GM12878 (cell line): ENCODE data around the gene ADA. TPM values are rescaled to one million over a fixed set of nuclear protein-coding genes. Genes with fewer than 3 reads are reported as not detected.

Experiments
- ATAC-seq: fragments of 200-7000 bp; cut with Tn5 transposase; 3 replicates; pipeline ENCODE4 v1.9.1; 2020; ENCODE audit warnings: mild to moderate bottlenecking, moderate library complexity
- BruUV-seq: library from RNA; stranded (reverse); fragments of 400-500 nt; replicated peaks from 2 replicates; lab custom pipeline; 2021; lab: Mats Ljungman, UMichigan
- CTCF ChIA-PET: fragments of 300-600 bp; sonication (Branson Sonifier 250); formaldehyde crosslinking; extraction: SDS; loops from one replicate; lab custom pipeline; 2021; ENCODE audit warnings: inconsistent platforms; lab: Yijun Ruan, JAX
- POLR2A ChIA-PET: fragments of 350-600 bp; formaldehyde crosslinking; extraction: SDS; loops from one replicate; lab custom pipeline; 2021; ENCODE audit warnings: inconsistent platforms; lab: Charles Lee
- RAD21 ChIA-PET: fragments of 300-600 bp; sonication (Branson Sonifier 250); formaldehyde crosslinking; loops from one replicate; lab custom pipeline; 2023; ENCODE audit warnings: antibody characterized with exemption; ENCODE audit not compliant: unreplicated experiment; lab: Charles Lee
- SMC1A ChIA-PET: fragments of 300-600 bp; sonication (Branson Sonifier 250); formaldehyde crosslinking; loops from one replicate; lab custom pipeline; 2023; ENCODE audit not compliant: unreplicated experiment, uncharacterized antibody; lab: Charles Lee
- DNase-seq: peaks from one replicate; pipeline ENCODE4 v3.0.0-alpha.2; 2011; ENCODE audit warnings: low read depth, low spot score
- FAIRE-seq: peaks from 3 replicates; lab custom pipeline; 2011; peaks lifted over from hg19 to GRCh38; lab: Jason Lieb, UNC
- H2AFZ ChIP-seq: 2 replicates; pipeline ENCODE4 v1.6.0; 2011; ENCODE audit warnings: low read depth, low read length, control low read depth; ENCODE audit not compliant: control insufficient read depth
- H3K27ac ChIP-seq: 2 replicates; pipeline ENCODE4 v1.5.1; 2011; ENCODE audit warnings: control low read depth; ENCODE audit not compliant: control insufficient read depth, insufficient read depth
- H3K27me3 ChIP-seq, 2 experiments: replicated peaks in 1 of 2; 2 replicates each; pipeline versions ENCODE4 v1.6.0 to v1.6.1; 2011; ENCODE audit warnings: low read length in 1 of 2; ENCODE audit not compliant: control insufficient read depth in 2 of 2, insufficient read depth in 2 of 2
- H3K36me3 ChIP-seq, 2 experiments: 2 replicates each; pipeline ENCODE4 v1.5.1; 2011; ENCODE audit warnings: low read length in 1 of 2; ENCODE audit not compliant: control insufficient read depth in 2 of 2, insufficient read depth in 2 of 2
- H3K4me1 ChIP-seq: 2 replicates; pipeline ENCODE4 v1.6.1; 2011; ENCODE audit warnings: mild to moderate bottlenecking, low read length, moderate library complexity, mixed read lengths; ENCODE audit not compliant: control insufficient read depth, insufficient read depth
- H3K4me2 ChIP-seq: 2 replicates; pipeline ENCODE4 v1.6.0; 2011; ENCODE audit warnings: control low read depth; ENCODE audit not compliant: control insufficient read depth, insufficient read depth
- H3K4me3 ChIP-seq: fragments of 200-600 bp; sonication (generic); 2 replicates; pipeline ENCODE4 v1.5.1; 2016
- H3K79me2 ChIP-seq: 2 replicates; pipeline ENCODE4 v1.6.0; 2011; ENCODE audit warnings: low read length; ENCODE audit not compliant: control insufficient read depth, insufficient read depth
- H3K9ac ChIP-seq: 2 replicates; pipeline ENCODE4 v1.8.0; 2011; ENCODE audit warnings: low read length, control low read depth, mixed read lengths; ENCODE audit not compliant: control insufficient read depth, insufficient read depth
- H3K9me3 ChIP-seq: replicated peaks from 3 replicates; pipeline ENCODE4 v1.5.1; 2011; ENCODE audit warnings: mild to moderate bottlenecking, low read length; ENCODE audit not compliant: control insufficient read depth, insufficient read depth
- H4K20me1 ChIP-seq: 2 replicates; pipeline ENCODE4 v1.6.0; 2011; ENCODE audit not compliant: control insufficient read depth, insufficient read depth
- CHD2 ChIP-seq: IDR thresholded peaks from 2 replicates; pipeline ENCODE4 v1.6.1; 2011; ENCODE audit warnings: low read depth, low read length, improper control_type of control experiment, borderline replicate concordance
- DPF2 ChIP-seq: fragments of 450-650 bp; IDR thresholded peaks from 2 replicates; pipeline ENCODE4 v1.6.1; 2017; ENCODE audit warnings: mild to moderate bottlenecking
- IKZF2 ChIP-seq, 2 experiments: fragments of 450-650 bp; IDR thresholded peaks; 2 replicates each; pipeline ENCODE4 v1.6.1; 2017; ENCODE audit warnings: mild to moderate bottlenecking in 2 of 2, moderate library complexity in 2 of 2
- JUND ChIP-seq: IDR thresholded peaks from 2 replicates; pipeline ENCODE4 v1.6.1; 2012; ENCODE audit warnings: low read depth, mild to moderate bottlenecking, low read length, improper control_type of control experiment, moderate library complexity
- NR2F1 ChIP-seq: fragments of 450-650 bp; conservative IDR thresholded peaks from 2 replicates; pipeline ENCODE4 v1.6.1; 2017; ENCODE audit warnings: mild to moderate bottlenecking
- RUNX3 ChIP-seq: IDR thresholded peaks from 2 replicates; pipeline ENCODE4 v1.6.1; 2012; ENCODE audit warnings: low read length, inconsistent platforms
- SMC3 ChIP-seq: IDR thresholded peaks from 2 replicates; pipeline ENCODE4 v1.6.1; 2011; ENCODE audit warnings: low read length, improper control_type of control experiment, borderline replicate concordance
- STAT3 ChIP-seq: IDR thresholded peaks from 2 replicates; pipeline ENCODE4 v1.6.1; 2011; ENCODE audit warnings: low read depth, low read length, improper control_type of control experiment
- SUPT20H ChIP-seq: IDR thresholded peaks from 2 replicates; pipeline ENCODE4 v1.6.1; 2011; ENCODE audit warnings: low read depth, mild to moderate bottlenecking, low read length, moderate library complexity, borderline replicate concordance; ENCODE audit not compliant: control insufficient read depth
- TAF1 ChIP-seq: IDR thresholded peaks from 2 replicates; pipeline ENCODE4 v1.6.1; 2011; ENCODE audit warnings: mild to moderate bottlenecking, low read depth, low read length, borderline replicate concordance
- TCF3 ChIP-seq: IDR thresholded peaks from 2 replicates; pipeline ENCODE4 v1.6.1; 2012; ENCODE audit warnings: low read depth, mild to moderate bottlenecking, low read length, borderline replicate concordance; ENCODE audit not compliant: insufficient read depth
- ZNF217 ChIP-seq: fragments of 450-650 bp; IDR thresholded peaks from 2 replicates; pipeline ENCODE4 v1.6.1; 2017; ENCODE audit warnings: antibody characterized with exemption, mild to moderate bottlenecking
- ZNF622 ChIP-seq: fragments of 450-650 bp; IDR thresholded peaks from 2 replicates; pipeline ENCODE4 v1.6.1; 2017; ENCODE audit warnings: mild to moderate bottlenecking, inconsistent platforms
- WGBS: methylation state at CpG from one replicate; pipeline ENCODE4 v1.1.6; 2016; ENCODE audit warnings: low lambda C conversion rate; ENCODE audit not compliant: insufficient replicate concordance, insufficient coverage; ENCODE audit errors: missing lambda C conversion rate; 5-methylcytosine and 5-hydroxymethylcytosine counted together
- in situ Hi-C: fragments of 300-500 bp; cut with MboI; formaldehyde crosslinking; loops from 9 replicates; pipeline ENCODE4 v1.14.3; 2018; ENCODE audit warnings: mixed read lengths
- intact Hi-C: fragments of 100-400 bp; cut with micrococcal nuclease; formaldehyde crosslinking; loops from one replicate; pipeline ENCODE4 v1.14.2; 2022; ENCODE audit not compliant: unreplicated experiment
- polyA plus RNA-seq, 11 experiments: library from polyadenylated mRNA; depleted of rRNA in 4 of 11; unstranded in 6 of 11; stranded (reverse) in 5 of 11; fragments of >200 nt; fragmentation: Nextera tagmentation in 4 of 11; fragmentation: Illumina TruSeq in 1 of 11; extraction: Ambion mirVana in 4 of 11; extraction: Trizol in 1 of 11; gene quantifications; 1 replicate in 1 of 11; 2 replicates in 10 of 11; pipeline versions ENCODE4 v1.2.1 to v1.2.3, GENCODE V29; 2011 to 2016; ENCODE audit warnings: inconsistent platforms in 2 of 11, missing spikeins in 2 of 11, low read depth in 1 of 11
- total RNA-seq, 4 experiments: library from RNA; depleted of rRNA in 3 of 4; stranded (reverse); fragments of >200 nt in 3 of 4; fragmentation: Illumina TruSeq in 1 of 4; extraction: Trizol in 1 of 4; gene quantifications; 2 replicates each; pipeline versions ENCODE4 v1.2.1 to v1.2.3, GENCODE V29; 2013 to 2021
- TF ChIP-seq, protein P1 (sequence below): fragments of 150-350 bp; IDR thresholded peaks from 2 replicates; pipeline ENCODE4 v1.6.1; 2016; ENCODE audit warnings: low read depth, low read length
- TF ChIP-seq, protein P2 (sequence below): IDR thresholded peaks from 2 replicates; pipeline ENCODE4 v1.6.1; 2011; ENCODE audit warnings: borderline replicate concordance, low read depth, mild to moderate bottlenecking, moderate library complexity, low read length; ENCODE audit not compliant: insufficient read depth, poor library complexity, severe bottlenecking
- TF ChIP-seq, protein P3 (sequence below): fragments of 450-650 bp; formaldehyde crosslinking; IDR thresholded peaks from 2 replicates; pipeline ENCODE4 v1.4.0; 2022; ENCODE audit warnings: mild to moderate bottlenecking, moderate library complexity

The ADA gene
- total and polyA plus RNA-seq, 10 of the 15 experiments (the other 5 are each of a cell fraction or from before 2014, with no cell fraction given), result 40.9 to 217 (median 90.8) TPM

DNA sequence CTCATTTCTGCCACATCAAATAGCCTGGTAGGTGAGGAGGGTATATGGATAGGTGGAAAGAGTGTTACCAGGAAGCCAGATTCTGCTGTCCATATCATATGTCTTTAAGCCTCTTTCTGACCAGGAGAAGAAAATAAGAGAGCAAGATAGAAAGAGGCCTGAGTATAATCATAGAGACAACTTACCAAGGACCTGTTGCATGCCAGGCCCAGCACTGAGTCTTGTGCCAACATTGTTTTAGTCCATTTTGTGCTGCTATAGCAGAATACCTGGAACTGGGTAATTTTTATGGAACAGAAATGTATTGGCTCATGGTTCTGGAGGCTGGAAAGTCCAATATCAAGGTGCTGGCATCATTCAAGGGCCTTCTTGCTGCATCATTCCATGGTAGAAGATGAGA, 7.3 kb upstream of the ADA start (continued):
- TF ChIP-seq TCF3 (no peak), STAT3 (no peak), RUNX3 (no peak), SMC3 (no peak)

DNA sequence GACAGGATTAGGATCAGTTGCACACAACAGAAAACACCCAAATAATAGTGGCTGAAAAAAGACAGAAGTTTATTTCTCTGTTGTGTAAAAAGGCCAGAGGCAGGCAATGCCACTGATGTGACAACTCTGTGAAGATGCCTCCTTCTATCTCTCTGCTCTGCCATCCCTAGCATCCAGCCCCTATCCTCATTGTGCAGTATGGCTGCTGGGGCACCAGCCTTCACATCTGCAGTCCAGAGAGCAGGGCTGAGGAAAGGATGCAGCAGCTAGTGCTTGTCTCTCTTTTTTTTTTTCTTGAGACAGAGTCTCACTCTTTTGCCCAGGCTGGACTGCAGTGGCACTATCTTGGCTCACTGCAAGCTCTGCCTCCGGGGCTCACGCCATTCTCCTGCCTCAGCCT, 6.4 kb upstream of the ADA start:
- H3K4me2 ChIP-seq, result no peak overlapping the region
- H4K20me1 ChIP-seq, result no peaks in the 10 kb centered on the region
- FAIRE-seq, result no peak
- H3K4me3 ChIP-seq, result no peak overlapping the region
- intact Hi-C loops (no loop called here), in situ Hi-C loops (no loop called here)
- H3K79me2 ChIP-seq, result no peaks in the 10 kb centered on the region; the same call in 1 of the 2 replicates
- no peak for DNase-seq
- no peaks in the 10 kb centered on the region; the same call in 2 of the 3 replicates for H3K9me3 ChIP-seq
- no TSS peak for BruUV-seq
- H3K36me3 ChIP-seq, result no peaks in the 10 kb centered on the region
- 100% methylated on average over 2 of the region's 2 CpGs for WGBS
- H3K27ac ChIP-seq, result no peak overlapping the region
- ChIA-PET POLR2A (interaction anchor here (0.6 kb wide), 1 partner anchor 26 kb away, joined by 3 read pairs; no protein-coding TSS in a partner anchor), SMC1A (interaction anchor here (1.1 to 2.1 kb wide), 2 partner anchors 10 to 75 kb away, joined by 3 to 5 read pairs; partner anchors contain the start of gene PKIG), RAD21 (no interaction called here), CTCF (no interaction called here)
- H3K4me1 ChIP-seq, result peaks cover 6% of the 10 kb centered on the region
- H2AFZ ChIP-seq, result no peak overlapping the region
- no peaks in the 10 kb centered on the region for H3K27me3 ChIP-seq
- ATAC-seq, result no peak
- H3K9ac ChIP-seq, result no peak overlapping the region
- TF ChIP-seq ZNF622 (no peak), DPF2 (no peak), TAF1 (no peak), JUND (no peak), NR2F1 (no peak), RUNX3 (no peak), CHD2 (no peak), ZNF217 (no peak), SUPT20H (no peak), IKZF2 (IDR thresholded peaks at IDR 0.05) (no peak)
- TF ChIP-seq, protein P1, sequence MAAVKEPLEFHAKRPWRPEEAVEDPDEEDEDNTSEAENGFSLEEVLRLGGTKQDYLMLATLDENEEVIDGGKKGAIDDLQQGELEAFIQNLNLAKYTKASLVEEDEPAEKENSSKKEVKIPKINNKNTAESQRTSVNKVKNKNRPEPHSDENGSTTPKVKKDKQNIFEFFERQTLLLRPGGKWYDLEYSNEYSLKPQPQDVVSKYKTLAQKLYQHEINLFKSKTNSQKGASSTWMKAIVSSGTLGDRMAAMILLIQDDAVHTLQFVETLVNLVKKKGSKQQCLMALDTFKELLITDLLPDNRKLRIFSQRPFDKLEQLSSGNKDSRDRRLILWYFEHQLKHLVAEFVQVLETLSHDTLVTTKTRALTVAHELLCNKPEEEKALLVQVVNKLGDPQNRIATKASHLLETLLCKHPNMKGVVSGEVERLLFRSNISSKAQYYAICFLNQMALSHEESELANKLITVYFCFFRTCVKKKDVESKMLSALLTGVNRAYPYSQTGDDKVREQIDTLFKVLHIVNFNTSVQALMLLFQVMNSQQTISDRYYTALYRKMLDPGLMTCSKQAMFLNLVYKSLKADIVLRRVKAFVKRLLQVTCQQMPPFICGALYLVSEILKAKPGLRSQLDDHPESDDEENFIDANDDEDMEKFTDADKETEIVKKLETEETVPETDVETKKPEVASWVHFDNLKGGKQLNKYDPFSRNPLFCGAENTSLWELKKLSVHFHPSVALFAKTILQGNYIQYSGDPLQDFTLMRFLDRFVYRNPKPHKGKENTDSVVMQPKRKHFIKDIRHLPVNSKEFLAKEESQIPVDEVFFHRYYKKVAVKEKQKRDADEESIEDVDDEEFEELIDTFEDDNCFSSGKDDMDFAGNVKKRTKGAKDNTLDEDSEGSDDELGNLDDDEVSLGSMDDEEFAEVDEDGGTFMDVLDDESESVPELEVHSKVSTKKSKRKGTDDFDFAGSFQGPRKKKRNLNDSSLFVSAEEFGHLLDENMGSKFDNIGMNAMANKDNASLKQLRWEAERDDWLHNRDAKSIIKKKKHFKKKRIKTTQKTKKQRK, result no peak
- TF ChIP-seq, protein P2, sequence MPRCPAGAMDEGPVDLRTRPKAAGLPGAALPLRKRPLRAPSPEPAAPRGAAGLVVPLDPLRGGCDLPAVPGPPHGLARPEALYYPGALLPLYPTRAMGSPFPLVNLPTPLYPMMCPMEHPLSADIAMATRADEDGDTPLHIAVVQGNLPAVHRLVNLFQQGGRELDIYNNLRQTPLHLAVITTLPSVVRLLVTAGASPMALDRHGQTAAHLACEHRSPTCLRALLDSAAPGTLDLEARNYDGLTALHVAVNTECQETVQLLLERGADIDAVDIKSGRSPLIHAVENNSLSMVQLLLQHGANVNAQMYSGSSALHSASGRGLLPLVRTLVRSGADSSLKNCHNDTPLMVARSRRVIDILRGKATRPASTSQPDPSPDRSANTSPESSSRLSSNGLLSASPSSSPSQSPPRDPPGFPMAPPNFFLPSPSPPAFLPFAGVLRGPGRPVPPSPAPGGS, result no peak
- TF ChIP-seq, protein P3, sequence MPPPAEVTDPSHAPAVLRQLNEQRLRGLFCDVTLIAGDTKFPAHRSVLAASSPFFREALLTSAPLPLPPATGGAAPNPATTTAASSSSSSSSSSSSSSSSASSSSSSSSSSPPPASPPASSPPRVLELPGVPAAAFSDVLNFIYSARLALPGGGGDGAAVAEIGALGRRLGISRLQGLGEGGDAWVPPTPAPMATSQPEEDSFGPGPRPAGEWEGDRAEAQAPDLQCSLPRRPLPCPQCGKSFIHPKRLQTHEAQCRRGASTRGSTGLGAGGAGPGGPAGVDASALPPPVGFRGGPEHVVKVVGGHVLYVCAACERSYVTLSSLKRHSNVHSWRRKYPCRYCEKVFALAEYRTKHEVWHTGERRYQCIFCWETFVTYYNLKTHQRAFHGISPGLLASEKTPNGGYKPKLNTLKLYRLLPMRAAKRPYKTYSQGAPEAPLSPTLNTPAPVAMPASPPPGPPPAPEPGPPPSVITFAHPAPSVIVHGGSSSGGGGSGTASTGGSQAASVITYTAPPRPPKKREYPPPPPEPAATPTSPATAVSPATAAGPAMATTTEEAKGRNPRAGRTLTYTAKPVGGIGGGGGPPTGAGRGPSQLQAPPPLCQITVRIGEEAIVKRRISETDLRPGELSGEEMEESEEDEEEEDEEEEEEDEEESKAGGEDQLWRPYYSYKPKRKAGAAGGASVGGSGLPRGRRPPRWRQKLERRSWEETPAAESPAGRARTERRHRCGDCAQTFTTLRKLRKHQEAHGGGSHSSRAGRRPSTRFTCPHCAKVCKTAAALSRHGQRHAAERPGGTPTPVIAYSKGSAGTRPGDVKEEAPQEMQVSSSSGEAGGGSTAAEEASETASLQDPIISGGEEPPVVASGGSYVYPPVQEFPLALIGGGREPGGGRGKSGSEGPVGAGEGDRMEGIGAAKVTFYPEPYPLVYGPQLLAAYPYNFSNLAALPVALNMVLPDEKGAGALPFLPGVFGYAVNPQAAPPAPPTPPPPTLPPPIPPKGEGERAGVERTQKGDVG (CRISPR knock-in tag), result no peak
